CD4-positive, alpha-beta T cell treated with Interleukin-15 for 1 hour (primary cell): ENCODE results near the gene DAAM1.

Source experiments
- DNase-seq: peaks from one replicate; pipeline ENCODE4 v3.0.0-alpha.2; 2020

DAAM1 gene

DNA sequence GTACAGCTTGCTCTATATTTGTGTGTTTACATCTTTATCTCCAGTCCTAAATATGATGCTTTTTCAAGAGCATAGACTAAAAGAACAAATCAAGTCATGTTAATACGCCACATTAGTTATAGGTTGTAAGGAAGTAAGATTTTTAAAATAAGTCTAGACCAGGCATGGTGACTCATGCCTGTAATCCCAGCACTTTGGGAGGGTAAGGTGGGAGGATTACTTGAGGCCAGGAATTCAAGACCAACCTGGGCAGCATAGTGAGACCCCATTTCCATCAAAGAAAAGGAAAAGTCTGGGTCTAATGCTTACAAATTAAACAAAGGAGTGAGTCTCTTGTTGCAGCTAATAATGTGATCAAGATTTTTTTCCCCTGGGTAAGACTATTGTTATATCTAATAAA is 157.9 kb downstream of the DAAM1 start:
- no peak for DNase-seq

DNA sequence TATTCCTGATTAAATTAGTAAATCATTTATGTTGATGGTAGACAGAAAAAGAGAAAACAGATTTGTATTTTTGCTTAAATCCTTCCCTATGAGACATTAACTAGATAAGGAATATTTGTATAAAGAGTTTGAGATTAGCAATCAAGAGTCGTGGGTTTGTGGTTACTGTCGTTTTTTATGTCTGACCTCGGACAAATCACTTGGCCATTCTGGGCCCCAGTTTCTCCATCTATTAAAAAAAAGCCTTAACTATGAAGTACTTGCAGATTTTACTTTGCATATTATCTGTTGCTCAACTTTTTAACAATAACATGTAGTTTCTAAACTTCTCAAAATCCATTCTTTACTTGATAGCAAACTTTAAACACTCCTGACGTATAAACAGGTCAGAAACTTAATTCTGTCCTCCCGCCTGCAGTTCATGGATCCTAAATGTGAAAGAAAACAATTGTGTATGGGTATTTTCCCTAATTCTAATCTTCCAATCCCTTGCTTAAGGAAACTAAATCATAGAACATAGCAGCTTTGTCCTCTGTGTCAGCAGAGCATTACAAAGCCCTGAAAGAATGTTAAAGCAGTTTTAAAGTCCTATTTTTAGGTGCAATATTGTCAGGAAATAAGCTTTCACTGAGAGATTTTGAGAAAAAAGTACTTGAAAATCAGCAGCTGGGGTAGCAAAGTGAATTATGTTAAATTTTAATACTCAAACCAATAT is 158.5 kb downstream of the DAAM1 start:
- no peak for DNase-seq

DNA sequence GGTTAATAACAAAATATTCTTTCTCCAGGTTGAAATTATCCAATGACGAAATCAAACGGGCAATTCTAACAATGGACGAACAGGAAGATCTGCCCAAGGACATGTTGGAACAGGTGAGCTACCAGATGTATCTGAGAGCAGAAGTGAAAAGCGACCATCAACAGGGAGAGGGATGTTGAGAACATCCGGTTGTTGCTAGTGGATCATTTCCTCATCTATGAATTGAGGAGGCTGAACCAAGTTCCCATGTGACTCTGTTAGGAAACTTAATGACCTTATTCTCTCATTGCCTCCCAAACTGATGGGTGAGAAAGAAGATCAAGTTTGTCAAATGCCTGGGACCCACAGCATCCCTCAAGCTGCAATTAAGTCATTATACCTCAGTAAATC is 159.0 kb downstream of the DAAM1 start:
- DNase-seq = no peak

DNA sequence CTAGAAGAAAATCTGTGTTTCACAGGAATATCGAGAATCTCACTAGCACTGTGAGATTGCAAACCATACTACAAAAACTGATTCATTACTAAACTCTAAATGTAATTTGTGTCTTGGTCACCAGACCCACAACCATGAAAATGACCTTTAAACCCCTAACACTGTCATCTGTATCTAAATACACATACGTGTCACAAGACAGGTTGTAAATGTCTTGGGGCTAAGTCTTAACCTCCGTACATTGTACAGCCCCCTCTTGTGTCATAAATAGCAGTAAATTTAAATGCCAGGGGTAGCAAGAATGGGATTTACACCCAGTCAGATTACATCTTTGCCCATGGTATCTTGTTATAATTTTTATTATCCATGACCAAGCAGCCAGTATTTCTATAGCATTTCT is 159.4 kb downstream of the DAAM1 start:
- DNase-seq = no peak

DNA sequence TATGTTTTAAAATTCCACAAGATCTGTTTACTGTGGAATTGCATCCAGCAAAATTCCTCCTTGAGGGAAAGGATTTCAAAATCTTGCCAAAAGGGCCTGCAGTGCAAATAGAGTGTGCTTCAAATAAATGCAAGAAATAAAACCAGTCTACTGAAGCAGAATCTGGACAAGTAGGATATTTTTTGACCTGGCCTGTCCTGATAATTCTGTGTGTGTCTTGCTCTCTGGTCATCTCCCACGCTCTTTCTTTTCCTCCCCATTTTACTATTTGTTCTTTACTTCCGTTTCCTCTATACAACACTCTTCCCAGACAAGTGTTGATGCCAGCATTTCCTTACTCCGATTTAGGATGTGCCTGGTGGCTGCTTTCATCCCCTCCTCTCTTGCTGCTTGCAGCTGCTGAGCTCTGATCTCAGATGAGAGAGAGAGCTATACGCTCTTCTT is 160.8 kb downstream of the DAAM1 start:
- no peak for DNase-seq

DNA sequence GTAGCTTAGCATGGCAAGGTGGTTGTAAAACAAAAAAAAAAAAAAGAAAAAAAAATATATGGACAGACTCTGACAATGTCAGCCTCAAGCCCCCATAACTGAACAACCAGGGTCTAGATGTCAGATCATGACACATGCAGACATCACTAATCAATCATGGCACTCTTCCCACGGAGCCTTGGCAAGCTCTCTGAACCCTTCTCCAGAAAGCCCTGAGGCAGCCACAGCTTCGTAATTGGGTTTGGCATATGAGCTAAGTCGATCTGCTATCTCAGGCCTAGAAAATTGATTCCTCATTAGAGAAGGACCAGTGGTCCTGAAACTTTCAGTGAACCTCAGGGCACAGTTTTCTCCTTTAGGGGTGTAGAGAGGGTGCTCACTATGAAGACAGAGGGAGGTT is 164.5 kb downstream of the DAAM1 start:
- no peak for DNase-seq

DNA sequence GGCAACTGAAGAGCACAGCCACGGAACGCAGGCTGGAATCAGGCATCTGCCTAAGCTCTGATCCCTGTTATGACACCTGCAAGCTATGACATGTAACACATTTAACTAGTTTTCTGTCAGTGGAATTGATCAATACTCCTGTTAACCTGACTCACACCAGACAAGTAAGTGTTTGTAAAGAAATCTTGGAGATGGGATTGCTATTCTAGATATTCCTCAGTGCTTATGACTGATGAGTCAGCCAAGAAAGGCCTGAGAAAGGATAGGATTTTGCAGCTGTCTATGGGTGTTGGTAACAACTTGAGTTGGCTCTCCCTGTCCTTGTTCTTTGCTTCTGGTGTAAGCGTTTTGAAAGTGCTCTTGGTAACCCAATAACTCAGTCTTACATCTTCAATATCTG is 166.2 kb downstream of the DAAM1 start:
- DNase-seq = no peak

DNA sequence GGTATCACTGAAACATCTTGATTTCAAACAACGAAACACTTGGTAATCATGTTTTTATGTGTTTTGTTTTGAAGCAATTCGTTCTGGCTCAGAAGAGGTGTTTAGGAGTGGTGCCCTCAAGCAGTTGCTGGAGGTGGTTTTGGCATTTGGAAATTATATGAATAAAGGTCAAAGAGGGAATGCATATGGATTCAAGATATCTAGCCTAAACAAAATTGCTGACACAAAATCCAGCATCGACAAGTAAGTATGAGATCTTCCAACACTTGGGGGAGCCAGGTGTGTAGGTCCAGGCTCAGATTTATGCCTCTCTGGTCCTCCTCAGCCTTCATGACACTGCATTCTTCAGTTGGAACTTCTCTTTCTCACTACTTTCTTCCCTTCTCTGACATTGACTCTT is 166.6 kb downstream of the DAAM1 start:
- no peak for DNase-seq

DNA sequence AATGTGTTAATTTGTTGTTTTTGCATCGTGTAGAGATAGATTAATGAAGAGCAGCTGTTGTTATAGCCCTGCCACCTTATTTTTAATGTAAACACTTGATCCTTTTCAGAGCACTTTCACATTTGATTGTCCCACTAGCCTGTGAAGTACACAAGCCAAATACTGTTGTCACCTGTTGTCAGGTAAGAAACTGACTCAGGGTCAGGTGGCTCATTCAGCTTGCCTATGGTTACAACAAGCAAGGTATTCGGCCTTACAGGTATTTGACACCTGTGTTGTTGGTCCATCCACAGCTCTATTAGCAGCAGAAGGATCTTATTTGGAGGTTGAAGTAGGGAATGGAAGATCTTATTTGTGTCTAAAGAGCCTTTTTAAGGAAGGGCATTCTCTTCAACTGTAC is 167.8 kb downstream of the DAAM1 start:
- DNase-seq = no peak

DNA sequence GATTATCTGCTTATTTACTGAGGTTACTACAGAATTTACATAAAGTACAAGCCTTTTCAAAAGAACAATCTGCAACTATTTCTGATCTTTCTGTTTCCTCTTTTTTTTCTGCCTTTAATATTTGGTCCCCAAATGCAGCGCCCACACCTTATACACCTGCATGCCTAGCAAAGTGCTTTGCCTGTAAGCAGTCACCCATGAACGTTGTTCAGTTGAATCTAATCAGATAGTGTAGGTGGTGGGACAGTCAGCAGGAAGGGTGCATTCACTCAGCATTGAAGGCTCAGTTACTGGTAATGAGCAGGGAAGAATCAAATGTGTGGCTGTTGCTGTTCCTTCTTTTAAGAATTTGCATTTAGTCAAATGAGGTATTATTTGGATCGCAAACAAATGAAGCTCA is 168.3 kb downstream of the DAAM1 start:
- no peak for DNase-seq

DNA sequence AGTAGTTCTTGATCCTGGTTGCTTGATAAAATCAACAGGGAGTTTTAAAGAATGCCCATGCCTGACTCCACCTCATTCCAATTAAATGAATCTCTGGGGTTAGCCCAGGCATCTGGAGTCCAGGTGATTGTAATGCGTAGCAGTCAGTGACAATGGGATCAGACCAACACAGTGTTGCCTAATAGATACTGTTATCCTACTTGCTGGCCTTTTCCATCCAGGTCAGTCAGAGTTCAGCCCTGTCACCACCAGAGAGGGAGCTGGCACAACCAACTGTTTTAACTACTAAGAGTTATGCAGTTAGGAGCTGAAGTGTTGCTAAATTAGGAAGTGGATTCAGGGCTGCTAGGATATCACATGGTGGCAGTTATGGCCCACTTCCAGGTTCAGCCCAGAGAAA is 169.6 kb downstream of the DAAM1 start:
- no peak for DNase-seq

DNA sequence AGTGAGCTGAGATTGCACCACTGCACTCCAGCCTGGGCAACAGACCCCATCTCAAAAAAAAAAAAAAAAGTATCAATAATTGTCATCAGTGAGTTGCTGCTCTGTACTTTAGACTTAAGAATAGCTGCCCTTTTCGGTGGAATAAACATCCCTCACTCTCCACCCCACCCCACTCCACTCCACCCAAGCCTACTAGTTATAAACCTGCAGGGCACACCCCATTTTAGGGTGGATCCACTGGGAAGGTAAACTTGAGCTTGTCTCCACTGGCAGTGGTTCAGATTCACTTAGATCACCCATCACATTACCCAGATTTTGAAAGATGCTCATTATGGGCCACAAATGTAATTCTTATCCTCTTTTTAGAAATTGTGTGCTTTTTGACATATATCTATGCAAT is 170.3 kb downstream of the DAAM1 start:
- no peak for DNase-seq

DNA sequence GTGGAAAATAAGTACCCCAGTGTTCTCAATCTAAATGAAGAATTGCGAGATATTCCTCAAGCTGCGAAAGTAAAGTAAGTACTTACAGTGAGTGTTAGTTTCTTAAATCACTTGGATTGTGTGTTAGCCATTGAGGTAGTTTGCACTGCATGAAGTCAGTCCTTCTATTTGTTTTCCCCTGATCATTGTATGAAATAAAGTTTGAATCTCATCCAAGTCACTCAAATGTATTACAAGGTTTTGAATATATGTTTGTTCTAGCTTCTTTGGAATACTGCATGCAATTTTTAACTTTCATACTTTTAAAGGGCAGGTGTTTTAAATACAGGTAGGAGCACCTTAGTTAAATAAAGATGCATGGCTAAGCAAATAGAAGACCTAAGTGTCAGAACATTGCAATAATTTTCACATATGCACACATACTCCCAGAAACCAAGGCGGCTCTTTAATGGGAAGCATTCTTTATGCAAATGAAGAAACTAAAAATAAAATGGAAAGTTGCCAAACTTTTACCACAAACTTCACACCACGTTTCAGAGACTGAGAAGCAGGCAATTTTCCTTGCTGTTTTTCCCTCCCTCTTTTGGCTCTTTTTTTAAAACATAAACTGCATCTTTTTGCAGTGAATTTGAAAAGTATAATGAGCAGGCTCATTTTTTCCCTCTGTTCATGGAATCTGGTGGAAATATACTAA is 171.1 kb downstream of the DAAM1 start:
- no peak for DNase-seq

DNA sequence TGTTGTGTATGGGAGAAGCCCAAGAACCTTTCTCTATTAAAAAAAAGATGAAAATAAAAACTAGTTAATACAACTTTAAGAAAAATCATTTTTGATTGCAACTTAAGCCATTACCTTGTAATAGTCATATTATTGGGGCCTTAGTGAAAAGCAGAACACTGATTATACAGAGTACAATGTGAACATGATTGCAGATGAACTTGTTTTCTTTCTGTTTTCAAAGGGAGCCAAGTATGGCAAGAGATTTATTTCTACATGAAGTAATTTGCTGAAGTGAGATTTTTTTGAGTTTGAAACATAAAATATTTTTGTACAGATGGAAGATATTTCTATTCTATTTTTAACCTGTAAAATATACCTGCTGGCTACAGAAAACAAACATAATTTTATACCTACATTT is 171.8 kb downstream of the DAAM1 start:
- DNase-seq = no peak

DNA sequence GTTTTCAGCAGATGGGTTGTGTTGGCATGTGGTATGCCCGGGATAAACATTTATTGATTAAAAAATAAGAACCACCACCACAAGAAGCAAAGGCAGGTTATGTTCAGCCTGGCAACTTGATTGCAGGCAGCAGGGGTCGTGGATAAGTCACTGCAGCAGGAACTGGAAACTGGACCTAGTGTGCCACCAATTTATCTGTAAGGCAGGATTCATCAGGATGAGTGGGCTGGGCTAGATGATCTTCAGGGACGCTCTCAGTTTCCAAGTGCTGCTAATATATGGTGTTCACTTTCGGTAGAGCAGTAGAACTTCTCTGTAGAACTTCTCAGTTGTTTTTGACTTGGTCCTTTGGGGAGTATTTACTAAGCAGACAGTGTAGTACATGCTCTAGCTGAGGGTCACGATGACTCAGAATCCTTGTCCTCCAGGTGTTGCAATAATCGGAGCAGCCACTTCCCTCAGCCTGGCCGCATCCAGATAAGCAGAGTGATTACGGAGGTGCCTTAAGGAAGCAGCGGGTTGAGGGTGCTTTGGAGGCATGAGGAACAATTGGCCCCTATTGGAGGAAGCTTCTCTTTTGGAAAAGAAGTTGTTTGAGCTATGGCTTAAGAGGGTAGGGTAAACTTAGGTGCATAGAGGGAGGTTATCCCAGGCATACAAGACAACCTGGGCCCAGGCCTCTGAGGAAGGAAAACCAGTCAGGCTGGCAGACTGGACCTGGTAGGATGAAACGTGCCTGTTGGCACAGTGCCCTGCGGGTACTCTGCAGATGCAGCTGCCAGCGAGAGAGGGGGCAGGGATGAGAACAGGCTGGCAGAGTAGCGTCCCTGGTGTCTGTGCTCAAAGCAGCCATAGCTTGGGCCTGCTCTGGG is 172.7 kb downstream of the DAAM1 start:
- peak; percentile 42 for DNase-seq

DNA sequence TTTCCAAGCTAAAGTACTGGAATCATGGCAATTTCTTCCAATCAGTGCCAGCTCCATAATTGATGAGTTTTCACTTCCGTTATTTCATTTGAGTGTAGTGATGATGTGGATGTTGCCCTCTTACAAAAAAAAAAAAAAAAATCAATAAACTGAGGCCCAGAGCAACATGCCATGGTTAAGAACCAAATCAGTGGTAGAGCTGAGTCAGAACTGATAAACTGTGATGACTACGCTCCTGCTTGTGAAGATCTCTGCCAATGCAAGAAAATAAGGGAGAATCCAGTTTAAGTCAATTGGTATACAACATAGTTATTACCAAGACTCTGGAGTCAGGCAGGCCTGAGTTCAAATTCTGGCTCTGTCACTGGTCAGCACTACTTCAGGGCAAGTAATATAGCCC is 174.0 kb downstream of the DAAM1 start:
- DNase-seq = no peak

DNA sequence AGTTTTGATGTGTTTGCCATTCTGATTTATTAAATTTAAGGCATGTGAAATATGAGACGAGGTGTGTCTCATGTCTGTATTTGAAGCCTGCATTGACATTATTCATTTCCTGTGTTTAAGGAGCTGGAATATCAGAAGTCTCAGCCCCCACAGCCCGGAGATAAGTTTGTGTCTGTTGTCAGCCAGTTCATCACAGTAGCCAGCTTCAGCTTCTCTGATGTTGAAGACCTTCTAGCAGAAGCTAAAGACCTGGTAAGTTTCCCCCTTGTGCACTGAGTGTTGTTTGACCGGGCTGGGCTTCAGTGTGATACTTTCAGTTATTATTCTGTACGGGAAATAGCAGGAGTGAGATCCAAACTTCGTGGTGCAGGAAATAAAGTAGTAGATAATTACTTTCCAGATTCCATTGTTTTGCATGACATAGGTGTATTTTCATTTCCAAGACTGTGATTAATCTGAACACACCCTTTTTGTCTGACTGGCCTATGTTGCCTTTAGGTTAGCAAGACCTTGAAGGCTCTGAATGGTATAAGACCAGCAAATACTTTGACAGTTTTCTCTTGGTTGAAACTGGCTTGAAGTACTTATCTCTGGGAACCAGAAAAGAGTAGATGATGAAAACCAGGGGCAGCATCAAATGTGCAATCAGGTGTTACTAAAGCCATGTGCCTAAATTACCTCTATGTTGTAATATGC is 175.2 kb downstream of the DAAM1 start:
- no peak for DNase-seq

DNA sequence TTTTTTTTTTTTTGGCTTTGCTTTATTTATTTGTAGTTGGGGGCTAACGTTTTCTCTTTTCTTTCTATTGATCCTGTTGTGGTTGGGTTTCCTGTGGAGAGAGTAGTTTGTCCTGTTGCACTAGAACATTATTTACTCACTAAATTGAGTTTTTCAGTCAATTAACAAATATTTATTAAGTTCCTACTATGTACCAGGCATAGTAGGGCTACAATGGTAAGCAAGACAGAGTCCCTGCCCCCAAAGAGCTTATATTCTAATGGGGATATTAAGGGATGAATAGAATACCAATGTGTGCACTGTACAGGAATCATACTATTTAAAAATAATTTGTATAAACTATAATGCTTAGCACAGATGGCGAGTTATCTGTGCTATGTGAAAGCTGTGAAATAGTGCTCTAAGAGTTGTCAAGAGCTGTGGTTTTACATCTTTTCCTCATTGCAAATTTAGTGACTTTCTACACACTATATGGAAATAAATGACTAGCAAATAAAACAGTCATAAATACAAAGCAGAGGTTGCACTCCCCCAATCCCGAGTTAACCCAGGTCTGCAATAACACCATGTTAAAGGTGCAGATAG is 181.8 kb downstream of the DAAM1 start:
- DNase-seq = no peak

DNA sequence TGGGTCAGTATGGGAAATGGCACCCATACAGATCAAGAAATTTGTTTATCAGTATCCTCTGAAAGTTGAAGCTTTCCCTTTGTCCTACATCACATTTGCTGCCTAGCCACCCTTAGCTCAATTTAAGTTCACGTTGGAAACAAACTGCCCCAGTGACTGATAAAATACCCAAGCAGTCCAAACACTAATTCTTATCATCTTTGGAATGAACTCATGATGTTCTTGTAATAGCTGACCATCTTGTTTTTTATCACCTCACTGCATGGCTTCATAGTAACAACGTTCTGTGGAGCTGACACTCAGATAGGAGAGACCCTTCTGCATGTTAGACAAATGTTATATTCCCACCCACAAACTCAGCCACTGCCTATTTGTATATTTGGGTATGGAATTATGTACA is 183.3 kb downstream of the DAAM1 start:
- no peak for DNase-seq

DNA sequence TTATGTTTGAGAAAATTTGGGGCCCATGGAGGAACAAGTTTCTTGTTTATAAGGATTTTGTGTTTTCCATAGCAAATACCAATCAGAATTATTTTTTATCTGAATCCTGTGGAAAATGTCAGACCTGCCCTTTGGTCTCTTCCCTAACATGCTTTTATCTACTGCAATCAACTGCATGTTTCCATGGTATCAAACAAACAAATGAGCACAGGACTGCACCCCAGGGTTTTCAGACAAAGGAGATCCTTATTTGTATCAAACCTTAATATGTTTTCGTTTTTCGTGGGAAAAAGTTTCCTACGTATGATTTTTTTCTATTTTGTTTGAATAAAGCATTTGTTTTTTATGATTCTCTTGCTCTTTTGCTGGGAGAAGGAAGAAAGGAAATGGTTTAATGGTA is 185.6 kb downstream of the DAAM1 start:
- no peak for DNase-seq

DNA sequence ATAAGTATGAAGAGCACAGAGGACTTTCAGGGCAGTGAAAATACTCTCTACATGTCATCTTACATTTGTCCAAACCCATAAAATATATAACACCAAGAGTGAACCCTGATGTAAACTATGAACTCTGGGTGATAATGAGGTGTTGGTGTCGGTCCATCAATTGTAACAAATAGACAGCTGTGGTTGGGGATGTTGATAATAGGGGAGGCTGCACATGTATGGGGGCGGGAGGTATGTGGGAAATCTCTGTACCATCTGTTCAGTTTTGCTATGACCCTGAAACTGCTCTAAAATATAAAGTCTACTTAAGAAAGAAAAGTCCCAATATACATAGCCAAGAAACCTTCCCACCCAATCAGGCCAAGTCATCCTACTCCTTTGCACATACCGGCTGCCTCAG is 188.2 kb downstream of the DAAM1 start:
- no peak for DNase-seq

DNA sequence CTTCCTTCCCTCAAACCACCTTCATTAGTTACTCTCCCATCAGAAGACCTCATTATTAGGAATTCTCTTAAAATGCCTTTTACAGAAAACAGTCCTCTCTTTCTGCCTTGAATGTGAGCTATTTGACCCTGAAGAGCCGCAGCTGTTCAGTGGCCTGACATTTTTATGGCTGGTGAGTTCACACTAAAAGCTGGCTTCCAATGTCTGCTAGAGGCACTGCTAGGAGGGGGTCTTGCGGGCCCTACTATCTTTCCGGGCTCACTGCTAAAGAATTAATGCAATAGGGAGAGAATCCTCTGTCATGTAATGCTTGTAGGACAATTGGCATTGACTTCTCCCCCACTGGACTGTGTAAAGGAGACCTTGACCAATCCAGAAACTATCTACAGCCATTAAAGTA is 189.0 kb downstream of the DAAM1 start:
- DNase-seq = no peak
